OCI-LY3 (cell line): ENCODE measurements around the gene GJD4.

Source experiments
- H2AFZ ChIP-seq: fragments of 200-600, 300-600 bp; shearing (Covaris generic); 2 replicates; pipeline ENCODE4 v1.6.0; 2014; ENCODE audit warnings: antibody characterized with exemption, low read depth, low read length
- H3K27ac ChIP-seq: fragments of 200-600, 300-600 bp; sonication (generic); 2 replicates; pipeline ENCODE4 v1.5.1; 2014; ENCODE audit warnings: mild to moderate bottlenecking, low read length, moderate library complexity, mixed read lengths
- H3K27me3 ChIP-seq: fragments of 200-600, 300-600 bp; sonication (generic); 2 replicates; pipeline ENCODE4 v1.6.1; 2014; ENCODE audit warnings: low read depth, low read length, mixed read lengths
- H3K36me3 ChIP-seq: fragments of 200-600, 300-600 bp; sonication (generic); replicated peaks from 2 replicates; pipeline ENCODE3; 2014; ENCODE audit warnings: low read depth, low read length, mixed read lengths
- H3K4me1 ChIP-seq: fragments of 300-600, 200-600 bp; sonication (generic); 2 replicates; pipeline ENCODE4 v1.6.1; 2014; ENCODE audit warnings: low read length, mixed read lengths
- H3K4me2 ChIP-seq: fragments of 200-600, 300-600 bp; sonication (generic); 2 replicates; pipeline ENCODE4 v1.6.1; 2014; ENCODE audit warnings: low read length, mixed read lengths
- H3K4me3 ChIP-seq: fragments of 300-600, 200-600 bp; sonication (generic); 2 replicates; pipeline ENCODE4 v1.5.1; 2014; ENCODE audit warnings: antibody characterized with exemption, mild to moderate bottlenecking, low read length, moderate library complexity
- H3K79me2 ChIP-seq: fragments of 300-600, 200-600 bp; shearing (Covaris generic); 2 replicates; pipeline ENCODE4 v1.6.1; 2014; ENCODE audit warnings: mild to moderate bottlenecking, low read length, mixed read lengths
- H3K9ac ChIP-seq: fragments of 300-600, 200-600 bp; shearing (Covaris generic); 2 replicates; pipeline ENCODE4 v1.6.0; 2014; ENCODE audit warnings: mild to moderate bottlenecking, low read length, moderate library complexity
- H3K9me3 ChIP-seq: fragments of 200-600, 300-600 bp; shearing (Covaris generic); 2 replicates; pipeline ENCODE4 v1.6.1; 2014; ENCODE audit warnings: low read length, mixed read lengths; ENCODE audit not compliant: insufficient read depth
- H4K20me1 ChIP-seq: fragments of 200-600, 300-600 bp; sonication (generic); 2 replicates; pipeline ENCODE4 v1.6.1; 2016; ENCODE audit warnings: low read length, mixed read lengths; ENCODE audit not compliant: insufficient read depth
- CTCF ChIP-seq: fragments of 200-600, 300-600 bp; sonication (generic); IDR thresholded peaks from 2 replicates; pipeline ENCODE4 v1.5.1; 2014; ENCODE audit warnings: antibody characterized with exemption, low read length, low read depth
- EZH2phosphoT487 ChIP-seq: fragments of 200-600 bp; shearing (Covaris generic); IDR thresholded peaks from 2 replicates; pipeline ENCODE4 v1.6.1; 2018; ENCODE audit warnings: antibody characterized with exemption, mixed run types, low read depth

Gene GJD4

GRCh38 chr10:35637462-35637861 lies 32.3 kb downstream of the GJD4 start:
- Histone ChIP-seq H3K9ac (no peak overlapping the region), H4K20me1 (no peaks in the 10 kb centered on the region), H3K9me3 (no peaks in the 10 kb centered on the region), H3K79me2 (no peaks in the 10 kb centered on the region), H3K27me3 (no peaks in the 10 kb centered on the region), H3K4me1 (no peaks in the 10 kb centered on the region), H3K4me2 (no peak overlapping the region), H3K27ac (no peak overlapping the region), H3K36me3 (no peaks in the 10 kb centered on the region), H2AFZ (no peak overlapping the region), H3K4me3 (no peak overlapping the region)
- no peak for TF ChIP-seq CTCF
- no peak for TF ChIP-seq EZH2phosphoT487

GRCh38 chr10:35638101-35638500 lies 33.0 kb downstream of the GJD4 start:
- Histone ChIP-seq H3K9ac (no peak overlapping the region), H3K79me2 (no peaks in the 10 kb centered on the region), H3K4me1 (no peaks in the 10 kb centered on the region), H3K4me3 (no peak overlapping the region), H2AFZ (no peak overlapping the region), H4K20me1 (no peaks in the 10 kb centered on the region), H3K36me3 (no peaks in the 10 kb centered on the region), H3K9me3 (no peaks in the 10 kb centered on the region), H3K27me3 (no peaks in the 10 kb centered on the region), H3K27ac (no peak overlapping the region), H3K4me2 (no peak overlapping the region)
- TF ChIP-seq EZH2phosphoT487 (no peak), CTCF (no peak)

GRCh38 chr10:35639021-35639727 lies 34.0 kb downstream of the GJD4 start:
- Histone ChIP-seq H3K27me3 (no peaks in the 10 kb centered on the region), H3K9ac (no peak overlapping the region), H3K4me1 (no peaks in the 10 kb centered on the region), H3K79me2 (no peaks in the 10 kb centered on the region), H3K36me3 (no peaks in the 10 kb centered on the region), H3K9me3 (no peaks in the 10 kb centered on the region), H3K4me2 (no peak overlapping the region), H4K20me1 (no peaks in the 10 kb centered on the region), H3K27ac (no peak overlapping the region), H2AFZ (no peak overlapping the region), H3K4me3 (no peak overlapping the region)
- TF ChIP-seq EZH2phosphoT487, result no peak
- TF ChIP-seq CTCF, result no peak

DNA sequence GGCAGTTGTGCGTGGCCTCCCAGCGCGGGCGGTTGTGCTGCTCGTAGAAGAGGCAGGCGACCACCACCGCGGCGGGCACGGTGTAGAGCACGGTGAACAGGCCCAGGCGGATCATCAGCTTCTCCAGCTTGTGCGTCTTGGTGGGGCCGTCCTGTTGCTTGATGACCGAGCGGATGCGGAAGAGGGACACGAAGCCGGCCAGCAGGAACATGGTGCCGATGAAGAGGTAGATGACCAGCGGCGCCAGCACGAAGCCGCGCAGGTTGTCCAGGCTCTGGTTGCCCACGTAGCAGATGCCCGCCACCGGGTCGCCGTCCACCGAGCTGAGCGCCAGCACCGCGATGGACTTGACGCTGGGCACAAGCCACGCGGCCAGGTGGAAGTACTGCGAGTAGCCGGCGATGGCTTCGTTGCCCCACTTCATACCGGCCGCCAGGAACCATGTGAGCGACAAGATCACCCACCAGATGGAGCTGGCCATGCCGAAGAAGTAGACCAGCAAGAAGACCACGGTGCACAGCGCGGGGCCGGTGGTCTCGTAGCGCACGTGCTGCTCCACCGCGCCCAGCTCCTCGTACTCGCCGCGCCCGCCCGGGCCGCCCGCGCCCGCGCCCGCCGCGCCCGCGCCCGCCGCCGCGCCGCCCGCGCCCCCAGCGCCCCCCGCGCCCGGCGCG lies 34.7 kb downstream of the GJD4 start:
- Histone ChIP-seq H3K9ac (no peak overlapping the region), H3K27ac (no peak overlapping the region), H4K20me1 (no peaks in the 10 kb centered on the region)

More for the DNA sequence above, 34.7 kb downstream of the GJD4 start:
- Histone ChIP-seq H3K4me1 (no peaks in the 10 kb centered on the region), H3K79me2 (no peaks in the 10 kb centered on the region), H3K4me3 (no peak overlapping the region), H3K36me3 (no peaks in the 10 kb centered on the region), H3K4me2 (no peak overlapping the region), H2AFZ (no peak overlapping the region), H3K27me3 (no peaks in the 10 kb centered on the region), H3K9me3 (no peaks in the 10 kb centered on the region)
- no peak for TF ChIP-seq CTCF
